LNCaP clone FGC (cell line): ENCODE measurements around the gene ZDHHC19.

Experiments used
- DNase-seq: peaks from one replicate; pipeline ENCODE4 v3.0.0-alpha.2; 2011; ENCODE audit warnings: low read depth
- H3K4me3 ChIP-seq: 2 replicates; pipeline ENCODE4 v1.5.1; 2011; ENCODE audit warnings: mild to moderate bottlenecking, low read depth, low read length, control low read depth
- CTCF ChIP-seq: IDR thresholded peaks from 2 replicates; pipeline ENCODE4 v1.5.1; 2012; ENCODE audit warnings: mild to moderate bottlenecking; ENCODE audit not compliant: control insufficient read depth, insufficient read depth; ENCODE audit errors: extremely low read depth

Gene ZDHHC19

GRCh38 chr3:196164576-196164975, 46.6 kb downstream of the ZDHHC19 start:
- TF ChIP-seq CTCF = no peak
- no peak overlapping the region for H3K4me3 ChIP-seq
- no peak for DNase-seq

GRCh38 chr3:196163666-196164493, 47.3 kb downstream of the ZDHHC19 start:
- TF ChIP-seq CTCF = no peak
- no peak for DNase-seq
- no peak overlapping the region for H3K4me3 ChIP-seq

GRCh38 chr3:196163212-196163611, 48.0 kb downstream of the ZDHHC19 start:
- DNase-seq = no peak
- no peak for TF ChIP-seq CTCF
- H3K4me3 ChIP-seq = no peak overlapping the region

GRCh38 chr3:196162679-196163078, 48.5 kb downstream of the ZDHHC19 start:
- TF ChIP-seq CTCF = no peak
- DNase-seq = no peak
- H3K4me3 ChIP-seq = no peak overlapping the region

GRCh38 chr3:196159952-196160804, 51.0 kb downstream of the ZDHHC19 start:
- no peak for DNase-seq
- no peak for TF ChIP-seq CTCF
- no peak overlapping the region for H3K4me3 ChIP-seq

GRCh38 chr3:196159526-196159925, 51.7 kb downstream of the ZDHHC19 start:
- no peak for DNase-seq
- no peak for TF ChIP-seq CTCF
- H3K4me3 ChIP-seq = no peak overlapping the region
